Activated CD8-positive, alpha-beta memory T cell treated with anti-CD3 and anti-CD28 coated beads for 24 hours (primary cell): ENCODE results near the gene FAM110D.

Experiments used
- DNase-seq: peaks from one replicate; pipeline ENCODE4 v3.0.0-alpha.2; 2020

FAM110D gene

GRCh38 chr1:26158908-26159742, at the start of gene FAM110D:
TSS of gene FAM110D (plus strand) at chr1:26159079. CDS start at chr1:26161292, 2,213 bp downstream.
- no peak for DNase-seq

- DNase-seq, result no peak
Measured at GRCh38 chr1:26109229-26110164, 49.4 kb upstream of the FAM110D start.

- peak; percentile 87 for DNase-seq
Measured at GRCh38 chr1:26110731-26111529, 47.9 kb upstream of the FAM110D start.

- peak; percentile 97 for DNase-seq
Measured at GRCh38 chr1:26111530-26112406, 47.1 kb upstream of the FAM110D start, which contains the start of gene PDIK1L. TSS of gene PDIK1L (plus strand) at chr1:26111824. CDS start at chr1:26114309, 2,485 bp downstream.

GRCh38 chr1:26112407-26112775, 46.5 kb upstream of the FAM110D start:
- DNase-seq, result no peak

GRCh38 chr1:26114165-26114927, 44.5 kb upstream of the FAM110D start:
- DNase-seq, result no peak

GRCh38 chr1:26119892-26120608, 38.8 kb upstream of the FAM110D start:
- DNase-seq, result no peak

- no peak for DNase-seq
Measured at GRCh38 chr1:26121854-26122773, 36.8 kb upstream of the FAM110D start.

- no peak for DNase-seq
Measured at GRCh38 chr1:26122988-26123973, 35.6 kb upstream of the FAM110D start.

- DNase-seq, result no peak
Measured at GRCh38 chr1:26124418-26125331, 34.2 kb upstream of the FAM110D start.

GRCh38 chr1:26125382-26125781, 33.5 kb upstream of the FAM110D start:
- no peak for DNase-seq

GRCh38 chr1:26125946-26126320, 32.9 kb upstream of the FAM110D start:
- DNase-seq, result no peak

GRCh38 chr1:26126321-26127084, 32.4 kb upstream of the FAM110D start:
- no peak for DNase-seq

GRCh38 chr1:26127235-26128163, 31.4 kb upstream of the FAM110D start:
- DNase-seq, result no peak

GRCh38 chr1:26129778-26130177, 29.1 kb upstream of the FAM110D start:
- DNase-seq, result no peak
